GM18520 (cell line): Measurements from ENCODE around the gene FAM177A1.
"Not testable (repeated sequence)": the region's sequence is repeated elsewhere in the genome, so short reads cannot be mapped to it uniquely, and the experiment has no call there.

ENCODE experiments used
- ATAC-seq: cut with Tn5 transposase; IDR thresholded peaks from one replicate; pipeline ENCODE4 v1.9.1; 2021; ENCODE audit not compliant: unreplicated experiment

Gene FAM177A1, protein sequence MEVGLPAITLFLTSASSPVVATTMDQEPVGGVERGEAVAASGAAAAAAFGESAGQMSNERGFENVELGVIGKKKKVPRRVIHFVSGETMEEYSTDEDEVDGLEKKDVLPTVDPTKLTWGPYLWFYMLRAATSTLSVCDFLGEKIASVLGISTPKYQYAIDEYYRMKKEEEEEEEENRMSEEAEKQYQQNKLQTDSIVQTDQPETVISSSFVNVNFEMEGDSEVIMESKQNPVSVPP

GRCh38 chr14:35046048-35046750 is at the start of gene FAM177A1:
TSS of gene FAM177A1 (plus strand) at chr14:35046272. CDS start at chr14:35046464, 192 bp downstream.
- peak; percentile 91 for ATAC-seq

GRCh38 chr14:34997762-34998161 is 48.3 kb upstream of the FAM177A1 start:
- no peak for ATAC-seq

DNA sequence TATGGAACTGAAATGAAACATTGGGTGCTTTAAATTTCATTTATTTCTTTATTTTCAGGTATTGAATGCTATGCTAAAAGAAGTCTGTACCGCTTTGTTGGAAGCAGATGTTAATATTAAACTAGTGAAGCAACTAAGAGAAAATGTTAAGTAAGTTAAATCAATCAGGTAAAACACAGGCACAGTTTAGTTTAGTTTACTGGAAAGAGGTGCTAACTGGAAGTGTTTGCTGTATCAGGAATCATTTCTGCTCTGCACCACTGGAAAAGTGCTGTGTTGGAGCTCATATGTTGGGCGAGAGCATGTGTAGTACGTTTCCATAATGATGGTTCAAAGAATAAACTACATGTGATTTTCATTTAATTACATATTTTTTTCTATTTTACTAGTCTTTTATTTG is 46.6 kb upstream of the FAM177A1 start:
- no peak for ATAC-seq

DNA sequence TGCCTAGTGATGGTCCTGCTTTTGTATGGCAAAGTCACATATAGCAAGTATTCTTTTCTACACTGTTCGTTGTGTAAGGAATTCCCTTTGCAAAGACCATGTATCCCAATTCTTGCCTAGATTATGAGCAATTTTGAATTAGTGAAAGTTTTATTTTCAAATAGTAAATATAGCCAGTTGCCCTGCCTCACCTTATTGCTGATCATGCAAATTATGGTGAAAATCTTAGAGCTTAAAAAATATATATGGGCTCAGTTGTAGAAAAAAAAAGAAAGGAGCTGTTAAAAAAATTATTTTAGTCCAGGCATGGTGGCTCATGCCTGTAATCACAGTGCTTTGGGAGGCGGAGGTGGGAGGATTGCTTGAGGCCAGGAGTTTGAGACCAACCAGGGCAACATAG is 44.5 kb upstream of the FAM177A1 start:
- ATAC-seq = no peak

DNA sequence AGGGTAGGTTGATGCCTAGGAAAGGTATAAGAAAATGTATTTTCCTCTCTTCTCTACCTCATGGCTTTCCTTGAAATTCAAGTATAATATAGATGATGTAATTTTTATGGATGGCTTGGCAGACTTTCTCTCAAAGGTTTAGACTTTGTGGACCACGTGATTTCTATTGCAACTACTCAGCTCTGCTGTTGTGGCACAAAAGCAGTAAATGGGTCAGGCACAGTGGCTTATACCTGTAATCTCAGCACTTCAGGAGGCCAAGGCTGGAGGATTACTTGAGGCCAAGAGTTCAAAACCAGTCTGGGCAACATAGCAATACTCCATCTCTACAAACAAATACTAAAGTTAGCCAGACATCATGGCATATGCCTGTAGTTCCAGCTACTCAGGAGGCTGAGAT is 41.2 kb upstream of the FAM177A1 start:
- ATAC-seq = no peak

GRCh38 chr14:35016568-35016967 is 29.5 kb upstream of the FAM177A1 start:
- ATAC-seq = no peak

DNA sequence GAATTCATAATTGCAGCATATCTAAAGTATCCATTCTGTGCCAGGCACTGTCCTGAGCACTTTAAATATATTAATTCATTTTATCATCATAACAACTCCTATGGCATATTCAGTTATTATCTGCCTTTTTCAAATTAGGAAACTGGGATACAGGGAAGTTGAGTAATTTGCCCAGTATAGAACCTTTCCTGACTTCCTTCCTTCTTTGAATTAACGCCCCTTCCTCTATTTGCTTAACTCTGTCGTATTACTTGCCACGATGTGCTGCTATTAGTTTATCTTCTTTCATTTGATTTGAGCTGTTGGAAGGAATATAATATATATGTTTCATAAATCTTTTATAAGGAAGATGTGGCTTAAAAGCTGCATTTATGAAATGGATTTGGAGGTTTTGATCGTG is 25.4 kb upstream of the FAM177A1 start:
- no peak for ATAC-seq

DNA sequence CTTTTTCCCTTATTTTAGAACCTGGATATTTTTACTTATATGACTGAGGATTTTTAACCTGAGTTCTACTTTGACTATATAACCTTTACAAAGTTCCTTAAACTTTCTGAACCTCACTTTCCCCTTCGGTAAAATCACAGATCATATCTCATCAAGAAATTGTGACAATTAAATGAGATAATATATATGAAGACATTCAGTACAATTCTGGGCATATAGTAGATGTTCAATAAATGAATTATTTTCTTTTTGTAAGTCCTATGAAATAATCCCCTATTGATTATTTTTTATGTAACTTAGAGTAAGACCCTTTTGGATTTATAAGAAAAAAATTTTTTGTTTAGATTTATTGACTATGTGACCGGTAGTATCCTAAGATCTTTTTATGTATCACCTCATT is 17.6 kb upstream of the FAM177A1 start:
- no peak for ATAC-seq

- ATAC-seq = no peak
Observed at GRCh38 chr14:35032562-35032961, 13.5 kb upstream of the FAM177A1 start.

GRCh38 chr14:35034440-35034833 is 11.6 kb upstream of the FAM177A1 start:
- no peak for ATAC-seq

GRCh38 chr14:35034944-35035554 is 11.0 kb upstream of the FAM177A1 start:
- not testable (repeated sequence) for ATAC-seq

DNA sequence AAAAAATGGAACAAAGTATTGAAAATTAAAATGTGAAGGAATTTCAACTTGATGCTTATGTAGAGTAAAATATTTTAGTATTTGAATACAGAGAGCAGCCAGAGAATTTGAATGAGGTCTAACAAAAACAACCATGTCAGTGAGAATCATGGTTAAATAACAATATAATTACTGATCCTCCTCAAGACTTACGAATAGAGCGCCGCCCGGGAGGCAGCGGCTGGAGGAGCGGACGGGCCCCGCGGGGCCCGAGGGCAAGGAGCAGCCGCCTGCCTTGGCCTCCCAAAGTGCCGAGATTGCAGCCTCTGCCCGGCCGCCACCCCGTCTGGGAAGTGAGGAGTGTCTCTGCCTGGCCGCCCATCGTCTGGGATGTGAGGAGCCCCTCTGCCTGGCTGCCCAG is 7.8 kb upstream of the FAM177A1 start:
- not testable (repeated sequence) for ATAC-seq

DNA sequence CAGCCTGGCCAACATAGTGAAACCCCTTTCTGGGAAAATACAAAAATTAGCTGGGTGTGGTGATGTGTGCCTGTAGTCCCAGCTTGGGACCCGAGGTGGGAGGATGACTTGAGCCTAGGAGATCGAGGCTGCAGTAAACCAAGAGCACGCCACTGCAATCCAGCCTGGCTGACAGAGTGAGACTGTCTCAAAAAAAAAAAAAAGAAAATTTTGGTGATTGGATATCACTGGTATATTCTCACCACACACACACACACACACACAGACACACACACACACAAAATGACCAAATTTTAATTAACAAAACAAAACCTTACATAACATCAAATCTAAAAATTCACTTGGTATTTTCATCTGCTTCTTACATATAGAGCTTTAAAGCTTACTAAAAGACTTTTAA is 3.4 kb upstream of the FAM177A1 start:
- ATAC-seq = no peak

GRCh38 chr14:35043046-35043445 is 3.0 kb upstream of the FAM177A1 start:
- ATAC-seq = no peak

DNA sequence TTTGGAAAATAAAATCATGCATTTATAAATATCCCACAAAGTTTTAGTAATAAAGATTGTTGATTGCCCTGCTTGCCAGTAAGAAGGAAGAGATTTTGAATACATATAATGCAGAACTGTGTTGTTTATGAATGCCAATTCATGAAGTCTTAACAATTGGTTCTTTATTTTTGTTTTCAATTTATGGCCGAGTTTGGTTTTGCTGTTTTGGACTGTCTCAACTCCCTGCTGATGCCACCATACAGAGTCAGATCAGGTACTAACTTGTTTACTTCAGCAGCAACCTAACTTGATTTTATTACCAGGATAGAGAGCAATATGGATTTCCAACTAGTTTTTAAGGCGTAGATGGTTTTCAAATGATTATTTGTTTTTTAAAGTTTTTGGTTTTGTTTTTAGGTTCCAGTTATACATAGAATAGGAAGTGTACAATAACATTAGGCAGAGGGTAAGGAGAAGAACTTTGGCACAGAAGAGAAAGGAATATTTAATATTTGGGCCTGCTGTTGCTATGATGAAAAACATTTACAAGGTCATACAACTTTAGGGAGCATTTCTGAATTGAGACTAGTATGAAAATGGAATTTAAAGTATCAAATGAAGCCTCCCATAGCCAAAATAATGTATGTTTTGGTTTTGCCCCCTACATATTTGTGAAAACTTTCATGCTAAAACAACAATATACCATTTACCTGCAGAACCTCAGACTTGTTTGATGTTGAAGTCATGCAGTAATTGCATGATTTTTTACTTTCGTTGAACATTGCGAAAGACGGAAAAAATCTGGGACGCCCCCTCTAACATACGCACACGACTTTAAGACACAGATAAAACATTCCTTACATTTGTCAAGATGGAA is 904 bp upstream of the FAM177A1 start:
- ATAC-seq = no peak

DNA sequence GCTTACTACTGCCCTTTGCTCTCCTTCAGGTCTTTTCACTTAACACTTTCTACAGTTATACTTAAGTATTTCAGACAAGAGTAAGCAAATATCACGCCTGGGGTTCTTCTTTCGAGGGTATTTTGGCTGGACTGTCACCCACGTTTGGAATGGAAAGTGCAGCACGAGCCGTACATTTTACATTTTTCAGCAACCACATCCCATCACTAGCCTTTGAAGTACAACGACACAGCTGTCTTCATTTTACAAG is 349 bp upstream of the FAM177A1 start:
- ATAC-seq = no peak

- peak; percentile 4 for ATAC-seq
Observed at GRCh38 chr14:35046751-35047536, 872 bp downstream of the FAM177A1 start.

GRCh38 chr14:35047976-35048513 is 2.0 kb downstream of the FAM177A1 start:
- ATAC-seq = no peak

DNA sequence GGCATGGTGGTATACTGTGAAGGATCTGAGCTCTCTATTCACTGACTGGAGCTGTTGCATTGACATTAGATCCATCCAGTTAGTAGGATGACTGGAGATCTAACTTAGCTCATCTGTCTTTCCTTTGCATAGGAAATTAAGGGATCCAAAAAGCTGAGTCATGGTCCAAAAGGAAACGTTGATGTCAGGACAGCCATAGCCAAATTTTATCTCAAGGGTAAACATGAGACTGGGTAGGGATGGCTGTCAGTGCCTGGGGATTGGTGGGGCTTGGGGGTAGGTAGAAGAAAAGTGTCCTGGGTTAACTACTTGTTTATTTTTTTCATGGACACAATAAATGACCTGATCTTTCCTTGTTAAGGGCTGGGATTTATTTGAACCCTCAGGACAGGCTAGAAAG is 4.6 kb downstream of the FAM177A1 start:
- ATAC-seq = no peak

DNA sequence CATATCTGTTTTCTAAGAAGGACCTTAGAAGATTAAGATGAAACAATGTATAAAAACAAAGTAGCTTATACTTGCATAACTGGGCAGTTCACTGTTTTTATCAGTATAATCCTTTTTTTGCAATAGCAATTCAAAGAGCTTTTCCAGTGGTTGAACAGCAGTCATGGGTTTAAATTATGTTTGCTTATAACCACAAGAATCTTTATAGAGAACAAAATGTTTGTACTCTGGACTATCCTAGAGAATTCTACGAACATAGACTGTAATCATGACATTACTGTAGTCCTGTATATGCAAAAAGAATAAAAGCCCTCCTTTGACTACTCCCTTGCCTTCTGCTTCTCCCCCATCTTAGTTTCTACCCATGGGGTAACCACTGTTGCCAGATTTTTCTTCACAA is 5.7 kb downstream of the FAM177A1 start:
- ATAC-seq = no peak

DNA sequence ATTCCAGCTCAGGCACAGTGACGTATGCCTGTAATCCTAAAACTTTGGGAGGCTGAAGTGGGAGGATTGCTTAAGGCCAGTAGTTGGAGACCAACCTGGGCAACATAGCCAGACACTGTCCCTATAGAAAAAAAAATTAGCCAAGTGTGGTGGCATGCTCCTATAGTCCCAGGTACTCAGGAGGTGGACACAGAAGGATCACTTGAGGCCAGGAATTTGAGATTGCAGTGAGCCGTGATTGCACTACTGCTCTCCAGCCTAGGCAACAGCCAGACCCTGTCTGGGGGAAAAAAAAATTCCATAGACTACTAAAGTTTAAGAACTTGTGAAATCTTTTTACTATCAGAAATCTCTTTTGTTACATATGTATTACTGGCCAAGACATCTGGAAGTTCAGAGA is 6.6 kb downstream of the FAM177A1 start:
- ATAC-seq = no peak
